ENCODE data around the gene C7orf33.

C7orf33 gene

DNA sequence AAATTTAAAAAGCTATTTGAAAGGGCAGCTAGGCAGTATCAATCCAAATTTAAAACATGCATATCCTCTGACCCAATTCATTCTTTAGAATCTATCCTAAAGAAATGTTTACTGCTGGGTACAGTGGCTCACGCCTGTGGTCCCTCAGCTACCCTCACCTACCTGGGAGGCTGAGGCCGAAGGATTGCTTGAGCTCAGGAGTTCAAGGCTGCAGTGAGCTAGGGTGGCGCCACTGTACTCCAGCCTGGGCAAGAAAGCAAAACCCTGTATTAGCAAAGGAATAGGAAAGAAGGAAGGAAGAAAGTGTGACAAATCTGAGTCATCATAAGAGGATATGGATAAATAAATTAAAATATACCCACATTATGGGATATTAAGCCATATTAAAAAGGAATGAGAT lies 36.3 kb downstream of the C7orf33 start:
- DNase-seq (ENCODE audit: low spot score), result no peak

GRCh38 chr7:148628011-148628410 lies 37.4 kb downstream of the C7orf33 start:
- no peak for DNase-seq (ENCODE audit: low spot score)

DNA sequence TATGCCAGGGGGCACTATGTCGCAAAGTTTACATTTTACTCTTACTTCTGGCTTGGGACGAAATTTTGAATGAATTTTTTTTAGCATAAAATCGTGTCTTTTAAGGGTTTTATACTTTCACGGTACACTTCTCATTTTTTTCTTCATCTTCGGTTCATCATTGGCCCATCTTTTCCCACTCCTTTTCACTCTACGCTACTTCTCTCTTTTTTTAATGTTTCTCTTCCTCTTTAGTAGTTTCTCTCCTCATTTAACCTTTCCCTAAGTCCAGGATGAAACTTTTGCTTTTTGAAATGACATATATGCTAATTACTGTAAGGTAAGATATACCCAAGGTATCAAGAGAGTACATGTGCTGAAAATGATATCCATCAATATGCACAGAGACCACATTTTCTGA lies 39.5 kb downstream of the C7orf33 start:
- no peak for DNase-seq (ENCODE audit: low spot score)

DNA sequence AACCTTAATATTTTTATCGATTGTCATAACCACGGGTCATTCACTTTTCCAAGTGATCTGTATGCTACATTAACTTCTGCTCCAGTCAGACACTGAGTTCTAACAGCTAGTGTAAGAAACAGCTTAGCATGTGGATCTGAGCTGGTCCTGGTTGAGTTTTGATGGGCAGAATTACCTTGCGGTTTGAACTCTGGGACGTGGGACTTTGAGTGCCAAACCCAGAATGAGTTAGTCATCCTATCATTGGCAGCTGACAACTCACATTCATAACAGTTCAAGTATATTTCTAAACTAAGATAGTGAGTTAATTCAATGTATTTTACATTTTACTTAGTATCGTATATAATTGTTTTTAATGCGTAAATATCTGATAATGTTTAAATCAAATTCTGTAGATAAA lies 43.2 kb downstream of the C7orf33 start:
- DNase-seq (ENCODE audit: low spot score), result no peak

GRCh38 chr7:148637094-148637493 lies 46.5 kb downstream of the C7orf33 start:
- no peak for DNase-seq (ENCODE audit: low spot score)

- DNase-seq (ENCODE audit: low spot score), result no peak
Observed at GRCh38 chr7:148645898-148646297, 55.3 kb downstream of the C7orf33 start.

DNA sequence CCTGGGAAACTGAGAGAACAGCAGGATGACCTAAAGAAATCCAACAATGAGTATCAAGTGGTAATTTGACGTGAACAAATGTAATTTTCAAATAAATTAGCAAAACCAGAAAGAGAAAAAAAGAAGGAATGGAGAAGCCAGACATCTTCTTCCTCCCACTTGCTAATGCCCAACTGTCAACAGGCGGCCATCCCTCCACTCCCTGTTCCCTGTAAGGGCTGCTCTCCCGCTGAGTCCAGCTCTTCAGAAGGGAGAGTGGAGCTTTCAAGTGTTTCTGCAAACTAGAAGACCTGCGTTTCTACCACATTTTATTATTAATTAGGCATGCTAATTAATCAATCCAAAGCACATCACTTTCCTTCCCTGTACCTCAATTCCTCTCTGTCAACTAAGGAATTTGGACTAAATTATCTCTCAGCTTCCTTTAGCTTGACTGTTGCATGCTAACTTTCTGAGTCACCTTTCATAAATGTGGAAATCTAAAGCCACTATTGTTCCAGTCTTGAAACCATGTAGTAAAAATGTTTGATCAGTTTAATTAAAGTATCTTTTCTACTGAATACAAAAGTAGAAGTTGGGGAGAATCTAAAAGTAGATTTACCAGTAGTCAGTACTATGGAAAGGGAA lies 59.8 kb downstream of the C7orf33 start:
- peak; percentile 42 for DNase-seq (ENCODE audit: low spot score)

- DNase-seq (ENCODE audit: low spot score), result no peak
Observed at GRCh38 chr7:148652773-148653172, 62.2 kb downstream of the C7orf33 start.

DNA sequence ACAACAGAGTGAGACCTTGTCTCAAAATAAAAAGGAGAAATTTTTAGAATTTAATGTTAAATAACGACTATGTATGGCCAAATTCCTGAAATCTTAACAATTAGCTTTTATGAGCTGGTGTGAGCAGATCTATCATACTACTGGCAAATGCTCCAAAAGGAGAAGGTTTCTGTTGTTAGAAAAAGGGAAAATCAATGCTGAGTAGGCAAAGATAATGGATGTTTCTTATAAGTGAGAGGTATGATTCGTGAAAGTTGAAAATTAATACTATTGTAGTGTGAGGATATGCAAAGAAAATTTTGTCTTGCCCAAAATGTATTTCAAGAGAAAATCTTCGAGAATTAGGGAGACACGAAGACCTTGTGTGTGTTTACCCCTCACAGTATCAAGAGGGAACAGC lies 67.4 kb downstream of the C7orf33 start:
- no peak for DNase-seq (ENCODE audit: low spot score)

GRCh38 chr7:148661471-148661870 lies 70.9 kb downstream of the C7orf33 start:
- DNase-seq (ENCODE audit: low spot score), result no peak

DNA sequence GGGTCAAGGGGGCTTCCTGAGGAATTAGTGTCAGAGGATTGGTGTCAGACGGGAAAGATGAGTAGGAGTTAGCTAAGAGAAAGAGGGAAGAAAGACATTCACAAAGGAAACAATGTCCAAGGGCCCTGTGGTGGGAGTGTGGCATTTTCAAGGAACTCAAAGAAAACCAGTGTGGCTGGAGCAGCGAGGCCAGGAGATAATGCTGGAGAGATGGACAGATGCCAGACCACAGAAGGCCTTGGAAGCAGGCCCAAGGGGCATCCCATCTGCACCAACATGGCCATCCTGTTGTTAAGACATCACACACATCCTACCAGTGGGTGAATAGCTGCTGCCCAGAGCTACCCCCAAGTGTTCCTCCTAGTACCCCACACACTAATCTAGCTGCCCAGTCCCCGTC lies 72.1 kb downstream of the C7orf33 start:
- no peak for DNase-seq (ENCODE audit: low spot score)

DNA sequence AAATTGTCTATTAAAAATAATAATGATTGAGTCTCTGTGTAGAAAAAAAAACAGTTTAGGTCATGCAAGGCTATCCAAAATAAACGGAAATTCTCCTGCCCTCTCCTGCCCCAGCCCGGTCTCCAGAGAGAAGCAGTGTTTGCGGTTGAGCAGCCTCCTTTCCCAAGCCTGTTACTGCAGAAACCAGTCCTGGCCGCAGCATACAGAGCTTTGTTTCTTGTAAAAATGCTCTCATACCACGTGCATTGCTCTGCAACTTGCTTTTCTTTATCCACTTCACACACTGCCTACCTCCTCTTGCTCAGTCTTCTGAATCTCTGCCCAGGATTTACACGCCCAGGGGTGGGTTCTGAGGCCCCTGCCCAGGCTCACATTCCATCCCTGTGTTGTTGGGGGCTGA lies 73.8 kb downstream of the C7orf33 start:
- no peak for DNase-seq (ENCODE audit: low spot score)

DNA sequence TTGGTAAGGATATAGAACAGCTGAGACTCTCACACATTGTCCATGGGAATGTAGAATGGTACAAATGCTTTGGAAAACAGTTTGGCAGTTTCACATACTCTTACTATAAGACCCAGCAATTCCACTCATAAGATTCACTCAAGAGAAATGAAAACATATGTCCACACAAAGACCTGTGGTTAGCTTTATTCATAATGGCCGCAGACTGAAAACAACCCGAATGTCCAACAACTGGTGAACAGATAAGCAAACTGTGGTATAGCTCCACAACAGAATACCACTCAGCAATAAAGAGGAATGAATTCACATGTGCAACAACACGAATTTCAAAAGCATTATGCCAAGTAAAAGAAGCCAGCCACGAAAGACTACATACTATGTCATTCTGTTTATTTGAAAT lies 74.7 kb downstream of the C7orf33 start:
- no peak for DNase-seq (ENCODE audit: low spot score)

Measured in kidney capillary endothelial cell (primary cell).